ENCODE measurements around the gene FOXRED2.
"Not testable (repeated sequence)": the region's sequence is repeated elsewhere in the genome, so short reads cannot be mapped to it uniquely, and the experiment has no call there.

Gene FOXRED2

DNA sequence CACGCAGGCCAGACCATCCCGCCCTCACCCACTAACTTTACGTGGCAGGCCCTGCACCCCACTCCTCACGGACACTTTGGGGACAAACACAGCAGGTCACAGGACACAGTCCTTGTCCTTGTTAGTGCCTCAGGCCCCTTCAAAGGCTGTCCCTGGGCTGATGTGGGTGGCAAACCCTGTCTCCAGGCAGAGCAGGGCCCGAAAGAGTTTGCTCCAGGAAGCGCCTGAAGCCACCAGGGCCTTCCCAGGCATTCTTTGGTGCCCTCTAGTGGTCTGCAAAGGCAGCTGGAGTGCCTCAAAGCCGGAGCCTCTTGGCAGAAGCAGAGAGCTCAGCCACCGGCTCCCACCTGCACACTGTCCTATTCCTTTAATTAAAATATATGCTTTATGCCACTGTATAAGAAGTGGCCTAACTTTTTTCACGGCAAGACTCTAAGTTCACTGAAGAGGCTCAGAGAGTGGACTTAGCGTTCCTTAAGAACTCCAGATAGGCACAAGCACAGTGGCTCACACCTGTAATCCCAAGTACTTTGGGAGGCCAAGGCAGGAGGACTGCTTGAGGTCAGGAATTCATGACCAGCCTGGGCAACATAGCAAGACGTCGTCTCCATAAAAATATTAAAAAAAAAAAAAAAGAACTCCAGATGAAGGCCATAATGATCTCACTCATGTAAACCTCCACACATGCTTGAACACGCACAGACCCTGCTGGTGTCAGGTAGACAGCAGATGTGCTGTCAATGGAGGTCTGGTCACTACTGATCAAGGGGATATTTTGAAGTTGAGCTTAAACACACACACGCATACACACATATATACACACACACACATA lies 36.5 kb downstream of the FOXRED2 start:
- peak; percentile 67 to 74 for DNase-seq (ENCODE audit: low read depth in 2 of 2)

DNA sequence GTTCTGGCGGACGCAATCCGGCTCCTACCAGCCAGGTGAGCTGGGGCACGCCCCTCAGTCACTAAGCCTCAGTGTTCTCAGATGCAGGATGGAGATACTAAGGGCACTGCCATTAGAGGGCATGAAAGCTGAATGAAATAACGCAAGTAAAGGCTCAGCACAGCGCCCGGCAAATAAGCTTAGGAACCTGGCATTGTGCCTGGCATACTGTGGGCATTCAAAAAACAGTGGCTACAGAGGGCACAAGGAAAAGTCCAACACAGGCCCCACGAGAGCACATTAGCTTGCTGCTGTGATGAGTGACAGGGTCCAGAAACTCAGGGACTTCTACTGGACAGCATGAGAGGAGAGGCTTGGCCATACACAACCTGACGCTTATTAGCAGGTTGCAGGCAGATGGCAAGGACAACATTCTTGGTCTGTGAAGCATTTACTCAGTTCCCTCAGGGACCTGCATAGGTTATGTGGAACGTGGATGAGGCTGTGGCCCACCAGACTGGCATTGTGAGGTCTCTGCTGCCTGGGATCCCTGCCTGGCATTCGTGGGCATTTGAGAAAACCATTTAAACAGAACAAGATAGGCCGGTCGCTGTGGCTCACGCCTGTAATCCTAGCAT lies 37.6 kb downstream of the FOXRED2 start:
- no peak for DNase-seq (ENCODE audit: low read depth in 2 of 2)

DNA sequence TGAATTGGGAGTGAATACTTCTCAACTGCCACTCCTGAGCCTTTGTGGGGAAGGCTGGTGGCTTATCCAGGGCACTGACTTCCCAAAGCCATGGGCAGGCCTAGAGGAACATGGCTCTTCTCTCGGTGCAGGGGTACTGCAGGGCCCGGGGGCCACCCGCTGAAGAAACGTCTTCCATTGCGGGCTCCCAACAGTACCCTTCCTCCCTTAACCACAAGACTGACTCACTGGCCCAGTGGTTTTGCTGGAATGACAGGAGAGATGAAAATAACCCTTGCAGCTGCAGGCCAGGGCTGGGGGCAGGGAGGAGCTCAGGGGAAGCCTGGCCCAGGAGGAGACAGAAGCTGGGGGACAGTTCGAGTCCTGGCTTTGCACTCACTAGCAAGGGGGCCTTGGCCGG lies 38.9 kb downstream of the FOXRED2 start:
- DNase-seq (ENCODE audit: low read depth in 2 of 2) = no peak

DNA sequence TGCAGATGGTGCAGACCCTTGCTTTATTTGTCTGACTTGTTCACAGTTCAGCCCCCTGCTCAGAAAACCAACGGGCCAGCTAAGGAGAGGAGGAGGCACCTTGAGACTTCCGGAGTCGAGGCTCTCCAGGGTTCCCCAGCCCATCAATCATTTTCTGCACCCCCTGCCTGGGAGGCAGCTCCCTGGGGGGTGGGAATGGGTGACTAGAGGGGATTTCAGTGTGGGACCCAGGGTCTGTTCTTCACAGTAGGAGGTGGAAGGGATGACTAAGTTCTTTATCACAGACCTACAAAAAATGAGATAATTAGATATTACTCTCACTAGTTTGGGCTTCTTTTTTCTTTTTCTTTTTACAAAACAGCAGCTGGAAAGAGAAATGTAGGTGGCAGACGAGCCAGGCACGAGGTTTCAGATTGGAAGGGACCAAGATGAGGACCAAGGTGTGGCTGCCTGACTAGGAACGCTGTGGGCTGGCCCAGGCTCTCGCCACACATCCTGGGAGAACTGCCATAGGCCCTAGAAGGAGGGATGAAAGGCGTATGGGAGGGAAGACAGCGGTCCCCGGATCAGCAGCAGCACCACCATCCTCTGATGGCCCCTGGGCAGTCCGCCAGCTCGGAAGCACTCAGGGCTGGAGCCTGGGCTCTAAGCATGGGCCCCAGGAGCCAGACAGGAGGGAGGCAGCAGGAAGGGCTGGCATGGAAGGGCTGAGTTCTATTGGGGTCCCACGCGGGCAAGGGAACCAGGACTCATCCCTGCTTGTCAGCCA lies 39.6 kb downstream of the FOXRED2 start:
- no peak for DNase-seq (ENCODE audit: low read depth in 2 of 2)

DNA sequence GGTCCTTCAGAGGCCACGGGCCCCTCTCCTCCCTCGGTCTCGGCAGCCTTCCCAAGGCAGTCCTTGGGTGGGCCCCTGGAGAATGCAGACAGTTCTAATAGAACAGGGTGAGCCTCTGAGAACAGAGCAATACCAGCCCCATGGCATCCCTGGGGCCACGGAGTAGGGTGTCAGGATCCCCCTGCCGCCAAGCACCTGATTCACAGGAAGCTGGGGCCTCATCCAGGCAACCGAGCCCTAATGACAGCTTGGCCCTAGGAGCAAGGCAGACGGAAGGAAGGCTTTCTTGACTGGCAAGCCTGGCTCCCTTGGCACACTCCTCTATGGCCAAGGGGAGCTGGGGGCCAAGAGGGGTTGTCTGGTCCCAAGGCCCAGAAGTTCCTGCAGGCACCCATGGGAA lies 40.6 kb downstream of the FOXRED2 start:
- DNase-seq (ENCODE audit: low read depth in 2 of 2) = no peak

DNA sequence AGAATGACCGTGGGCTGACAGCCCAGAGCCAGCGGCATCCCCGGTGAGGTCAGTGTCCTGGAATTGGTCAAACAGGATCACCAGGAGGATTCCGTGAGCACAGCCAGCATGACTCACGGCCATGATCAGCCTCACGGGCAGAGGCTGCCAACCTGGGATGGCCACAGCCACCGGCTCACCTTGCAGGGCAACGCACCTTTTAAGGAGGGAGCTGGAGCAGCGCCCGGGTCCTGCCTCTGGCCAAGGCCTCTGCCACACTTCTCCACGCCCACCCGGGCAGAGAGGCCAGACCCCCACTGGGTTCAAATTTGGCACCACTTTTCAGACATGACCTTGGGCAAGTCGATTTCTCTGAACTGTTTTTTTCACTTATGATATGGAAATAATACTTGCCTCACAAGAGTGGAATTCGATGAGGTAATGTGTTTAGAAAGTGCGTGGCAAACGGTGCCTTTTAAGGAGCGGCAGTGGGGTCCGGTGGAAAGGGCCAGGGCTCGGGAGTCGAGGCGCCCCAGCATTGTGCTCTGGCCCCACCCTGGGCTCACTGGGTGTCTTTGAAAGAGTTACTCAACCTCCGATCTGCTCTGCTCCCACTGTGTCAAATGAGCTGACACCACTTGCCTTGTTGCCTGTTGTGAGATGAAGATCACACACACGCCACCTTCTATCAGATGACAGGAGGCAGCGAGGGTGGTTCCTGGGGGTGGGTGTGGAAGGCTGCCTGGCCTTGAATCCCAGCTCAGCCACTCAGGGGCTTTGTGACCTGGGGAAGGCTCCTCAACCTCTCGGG lies 41.4 kb downstream of the FOXRED2 start:
- no peak for DNase-seq (ENCODE audit: low read depth in 2 of 2)

DNA sequence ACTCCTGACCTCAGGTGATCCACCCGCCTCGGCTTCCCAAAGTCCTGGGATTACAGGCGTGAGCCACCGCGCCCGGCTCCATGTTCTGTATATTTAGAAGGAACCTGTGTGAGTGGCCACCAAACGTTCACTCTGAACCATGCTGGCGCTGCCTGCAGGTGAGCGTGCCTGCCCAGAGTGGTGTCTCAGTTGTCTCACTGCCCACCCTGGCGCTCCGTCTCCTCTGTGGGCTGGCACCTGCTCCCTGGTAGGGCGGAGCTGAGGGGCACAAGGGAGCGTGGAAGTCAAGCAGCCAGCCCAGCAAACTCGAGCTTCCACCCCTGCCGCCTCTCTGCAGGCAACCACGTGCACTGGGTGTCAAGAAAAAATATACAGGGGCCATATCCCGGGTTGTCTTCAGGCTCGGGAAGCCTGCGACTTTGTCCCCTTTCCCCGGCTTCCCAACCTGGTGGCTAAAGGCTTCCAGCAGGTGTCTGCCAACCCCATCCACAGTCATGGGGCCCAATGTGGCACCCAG lies 42.1 kb downstream of the FOXRED2 start:
- DNase-seq (ENCODE audit: low read depth in 2 of 2) = no peak

DNA sequence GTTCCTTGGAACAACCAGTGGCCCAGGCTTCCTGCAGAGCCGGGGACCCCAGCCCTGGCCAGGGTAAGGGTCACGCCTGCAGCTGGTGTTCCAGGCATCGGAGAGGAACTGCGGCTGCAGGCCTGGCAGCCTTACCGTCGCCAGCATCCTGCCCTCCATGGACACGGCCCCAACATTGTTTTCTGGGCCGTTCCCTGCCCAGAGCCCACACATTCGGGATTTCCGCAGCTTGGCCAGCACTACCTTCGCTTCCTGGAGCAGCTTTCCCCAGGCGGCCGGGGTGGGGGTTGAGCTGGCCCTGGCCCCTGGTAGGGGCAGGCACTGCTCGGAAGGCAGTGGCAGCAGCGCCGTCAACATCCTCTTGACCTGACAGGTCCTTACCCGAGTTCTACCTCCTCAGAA lies 43.1 kb downstream of the FOXRED2 start:
- DNase-seq (ENCODE audit: low read depth in 2 of 2) = no peak

DNA sequence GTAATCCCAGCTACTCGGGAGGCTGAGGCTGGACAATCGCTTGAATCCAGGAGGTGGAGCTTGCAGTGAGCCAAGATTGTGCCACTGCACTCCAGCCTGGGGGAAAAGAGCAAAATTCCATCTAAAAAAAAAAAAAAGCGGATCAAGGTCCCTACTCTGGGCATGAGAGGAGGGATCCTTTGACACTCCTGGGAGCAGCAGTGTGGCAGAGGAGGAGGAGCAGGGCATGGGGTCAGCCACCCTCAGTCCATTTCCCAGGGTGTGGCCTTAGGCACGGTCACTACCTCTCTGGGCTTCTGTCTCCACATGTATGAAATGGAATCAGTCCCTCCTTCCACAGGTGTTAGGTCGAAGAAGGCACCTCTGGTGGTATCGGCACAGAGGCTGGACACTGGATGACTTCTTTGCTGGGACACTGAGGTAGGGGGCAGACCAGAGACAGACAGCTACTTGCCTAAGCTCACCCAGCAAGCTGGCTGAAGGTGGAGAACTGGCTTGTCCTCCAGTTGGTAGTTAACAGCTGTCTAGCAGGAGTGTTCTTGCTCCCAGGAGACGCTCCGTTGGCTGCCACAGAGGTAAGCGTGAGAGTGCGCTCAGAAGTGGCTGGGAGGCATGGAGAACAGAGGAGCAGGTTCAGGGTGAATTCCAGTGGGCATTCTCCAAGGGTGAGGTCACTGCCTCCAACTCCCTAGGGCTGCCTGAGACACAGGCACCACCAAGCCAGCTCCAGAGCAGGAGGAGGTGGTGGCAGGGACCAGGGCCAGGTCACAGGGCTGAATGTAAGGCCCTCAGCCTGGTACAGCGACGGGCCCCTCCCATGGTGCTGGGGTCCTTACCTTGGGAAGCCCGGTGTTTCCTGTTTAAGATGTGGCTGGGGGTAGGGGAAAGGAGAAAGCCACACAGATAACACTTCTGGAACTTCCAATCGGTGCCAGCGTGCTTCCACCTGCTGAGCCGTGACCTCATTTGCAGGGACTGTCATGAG lies 44.9 kb downstream of the FOXRED2 start:
- no peak for DNase-seq (ENCODE audit: low read depth in 2 of 2)

DNA sequence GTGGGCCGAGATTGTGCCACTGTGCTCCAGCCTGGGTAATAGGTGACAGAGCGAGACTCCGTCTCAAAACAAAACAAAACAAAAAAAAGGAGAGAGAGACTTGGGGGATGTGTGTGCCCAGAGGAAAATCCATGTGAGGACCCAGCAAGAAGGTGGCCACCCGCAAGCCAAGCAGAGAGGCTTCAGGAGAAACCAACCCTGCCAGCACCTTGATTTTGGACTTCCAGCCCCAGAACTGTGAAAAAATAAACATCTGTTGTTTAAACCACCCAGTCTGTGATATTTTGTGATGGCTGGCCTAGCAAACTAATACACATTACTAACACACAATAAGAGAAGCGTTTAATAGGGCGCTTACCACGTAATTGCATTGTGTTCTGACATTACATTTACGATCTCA lies 46.6 kb downstream of the FOXRED2 start:
- no peak for DNase-seq (ENCODE audit: low read depth in 2 of 2)

DNA sequence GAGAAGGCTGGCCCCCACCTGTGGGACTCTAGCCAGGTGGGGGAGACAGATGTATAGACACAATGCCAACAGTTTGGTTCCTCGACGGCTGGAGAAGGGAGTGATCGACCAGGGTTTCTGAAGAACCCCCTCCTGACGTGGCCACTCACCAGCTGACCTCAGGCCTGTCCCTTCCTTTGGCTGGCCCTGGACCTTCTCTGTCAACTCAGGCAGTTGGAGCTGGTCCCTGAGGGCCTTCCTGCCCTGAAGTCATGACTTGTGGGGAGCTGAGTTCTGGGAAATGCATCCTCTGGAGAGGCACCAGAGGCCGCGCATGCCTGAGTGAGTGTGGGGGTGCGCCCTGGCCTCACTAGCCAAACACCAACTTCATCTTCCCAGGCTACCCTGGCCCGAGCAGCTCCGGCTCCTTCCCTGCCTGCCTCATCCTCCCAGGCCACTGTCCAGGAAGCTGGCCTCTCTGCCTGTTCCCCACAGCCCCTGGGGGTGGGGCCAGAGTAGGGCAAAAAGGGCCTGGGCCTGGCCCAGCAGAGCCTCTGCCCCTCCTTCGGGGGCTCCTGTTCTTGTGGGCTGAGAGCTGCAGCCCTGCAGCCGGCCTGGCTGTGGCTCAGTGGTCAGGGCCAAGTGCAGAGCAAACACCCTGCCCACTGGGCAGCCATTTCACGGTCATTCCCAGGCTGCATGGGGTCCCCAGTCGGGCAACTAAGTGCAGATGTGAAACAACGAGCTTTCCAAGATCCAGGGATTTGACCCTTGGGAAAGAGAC lies 49.0 kb downstream of the FOXRED2 start:
- no peak for DNase-seq (ENCODE audit: low read depth in 2 of 2)

DNA sequence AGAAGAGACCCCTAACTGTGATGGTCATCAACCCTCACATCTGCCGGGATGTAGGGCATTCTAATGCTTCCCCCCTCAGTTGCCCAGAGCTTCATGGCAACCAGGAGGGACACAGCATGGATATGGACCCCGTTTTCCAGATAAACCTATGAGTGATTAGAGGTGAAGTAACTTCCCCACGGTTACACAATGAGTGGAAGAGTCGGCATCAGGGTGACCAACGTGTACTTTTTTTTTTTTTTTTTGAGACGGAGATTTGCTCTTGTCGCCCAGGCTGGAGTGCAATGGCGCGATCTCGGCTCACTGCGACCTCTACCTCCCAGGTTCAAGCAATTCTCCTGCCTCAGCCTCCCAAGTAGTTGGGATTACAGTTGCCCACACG lies 50.4 kb downstream of the FOXRED2 start:
- no peak for DNase-seq (ENCODE audit: low read depth in 2 of 2)

DNA sequence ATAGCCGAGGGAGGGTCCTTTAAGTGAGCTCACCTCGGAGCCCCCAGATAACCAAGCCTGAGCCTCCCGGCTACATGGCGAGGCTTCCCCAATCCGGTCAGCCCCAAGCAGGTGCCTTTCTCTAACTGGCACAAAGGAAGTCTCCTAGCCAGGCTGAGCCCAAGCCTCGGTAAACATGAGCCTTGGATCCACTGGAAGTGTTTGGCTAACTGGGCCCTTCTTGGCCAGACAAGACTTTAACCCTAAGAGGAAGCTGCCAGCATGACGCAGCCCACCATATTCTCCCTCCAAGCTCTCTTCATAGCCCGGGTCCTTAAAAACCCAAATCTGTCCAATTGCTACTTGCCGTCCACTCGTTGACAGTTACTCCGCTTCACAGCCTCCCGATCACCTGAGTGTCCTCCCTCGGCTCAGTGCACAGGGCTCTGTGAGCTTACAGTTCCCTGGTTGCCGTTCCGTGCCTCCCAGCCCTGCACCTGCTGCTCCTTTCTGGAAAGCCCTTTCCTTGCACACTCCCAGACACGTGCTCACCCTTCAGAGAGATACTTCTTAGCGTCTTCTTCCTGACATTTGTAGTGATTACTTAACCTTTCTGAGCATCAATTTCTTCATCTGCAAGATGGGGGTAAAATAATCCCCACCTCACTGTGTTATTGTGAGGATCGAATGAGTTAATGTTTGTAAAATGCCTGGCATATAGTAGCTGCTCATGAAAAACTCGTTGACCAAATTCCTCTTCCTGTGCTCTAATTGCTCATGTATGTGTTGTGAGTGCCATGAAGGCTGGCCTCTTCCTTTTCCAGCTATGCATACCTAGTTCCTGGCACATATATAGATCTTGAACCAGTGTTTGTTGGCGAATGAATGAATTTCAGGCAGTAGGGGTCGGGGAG lies 51.0 kb downstream of the FOXRED2 start:
- no peak for DNase-seq (ENCODE audit: low read depth in 2 of 2)

DNA sequence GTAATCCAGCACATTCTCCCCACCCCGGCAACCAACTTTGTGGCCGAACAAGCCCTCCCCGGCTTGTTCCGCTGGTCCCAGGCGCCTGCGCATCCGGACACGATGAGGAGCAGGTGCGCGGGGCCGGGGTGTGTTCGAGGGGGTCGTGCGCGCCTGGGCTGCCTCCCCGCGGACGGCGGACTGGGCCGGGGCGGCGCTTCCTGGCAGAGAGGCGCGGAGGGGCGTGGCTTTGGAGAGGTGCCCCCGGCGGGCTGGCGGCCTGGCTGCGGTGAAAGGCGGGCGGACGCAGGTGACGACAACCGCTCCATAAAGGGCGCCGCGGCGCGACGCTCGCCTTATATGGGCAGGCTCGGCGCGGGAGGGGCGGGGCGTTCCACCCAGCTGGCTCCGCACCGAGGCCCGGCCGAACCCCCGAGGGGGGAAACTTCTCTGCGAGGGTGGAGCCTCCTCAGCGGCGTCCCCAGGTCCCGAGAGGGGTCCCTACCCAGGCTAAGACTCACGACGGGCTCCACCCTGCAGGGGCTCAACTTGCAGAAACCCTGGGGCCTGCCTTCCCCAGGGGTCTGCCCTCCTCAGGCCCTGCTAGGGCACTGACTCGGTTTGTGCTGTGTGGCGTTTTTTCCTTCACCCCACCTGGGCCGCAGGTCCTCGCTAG lies 51.8 kb downstream of the FOXRED2 start:
- DNase-seq (ENCODE audit: low read depth in 2 of 2) = peak; percentile 88 to 92

DNA sequence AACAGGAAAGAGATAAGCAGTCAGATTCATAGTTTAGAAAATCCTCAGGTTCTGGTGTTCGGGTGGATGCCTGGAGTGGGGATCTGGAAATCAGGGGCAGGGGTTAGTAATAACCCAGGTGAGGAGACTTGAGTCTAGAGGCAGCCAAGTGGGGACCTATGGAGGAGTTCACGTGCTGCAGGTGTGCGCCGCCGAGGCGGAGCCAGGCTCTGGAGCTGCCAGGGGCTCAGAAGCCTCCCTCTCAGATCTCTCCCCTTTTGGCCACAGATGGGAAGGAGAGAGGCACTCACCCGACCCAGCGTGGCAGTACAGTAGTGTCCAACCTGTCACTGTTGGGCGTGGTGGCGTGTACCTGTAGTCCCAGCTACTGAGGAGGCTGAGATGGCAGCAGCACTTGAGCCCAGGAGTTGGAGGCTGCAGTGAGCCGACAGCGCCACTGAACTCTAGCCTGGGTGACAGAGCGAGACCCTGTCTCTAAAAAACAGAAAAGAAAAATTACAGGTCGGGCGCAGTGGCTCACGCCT lies 52.9 kb downstream of the FOXRED2 start:
- DNase-seq (ENCODE audit: low read depth in 2 of 2) = no peak

DNA sequence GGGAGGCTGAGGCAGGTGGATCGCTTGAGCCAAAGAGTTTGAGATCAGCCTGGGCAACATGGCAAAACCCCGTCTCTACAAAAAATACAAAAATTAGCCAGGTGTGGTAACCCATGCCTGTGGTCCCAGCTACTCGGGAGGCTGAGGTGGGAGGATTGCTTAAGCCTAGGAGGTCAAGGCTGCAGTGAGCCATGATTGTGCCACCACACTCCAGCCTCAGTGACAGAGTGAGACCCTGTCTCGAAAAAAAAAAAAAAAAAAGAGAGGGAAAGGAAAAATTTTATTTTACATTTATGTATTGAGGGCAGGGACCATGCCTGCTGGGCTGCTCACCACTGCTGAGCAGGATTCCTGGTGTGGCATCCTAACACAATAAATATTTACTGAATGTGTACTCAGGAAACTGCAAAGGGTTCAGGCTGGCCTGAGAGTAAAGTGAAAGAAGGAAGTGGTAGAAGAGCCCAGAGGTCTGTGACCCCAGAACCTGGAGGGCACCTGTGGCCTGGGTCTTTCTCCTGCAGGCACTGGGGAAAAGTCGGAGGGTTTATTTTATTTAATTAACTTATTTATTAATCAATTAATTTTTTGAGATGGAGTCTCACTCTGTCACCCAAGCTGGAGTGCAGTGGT lies 53.7 kb downstream of the FOXRED2 start:
- not testable (repeated sequence) for DNase-seq (ENCODE audit: low read depth in 2 of 2)

DNA sequence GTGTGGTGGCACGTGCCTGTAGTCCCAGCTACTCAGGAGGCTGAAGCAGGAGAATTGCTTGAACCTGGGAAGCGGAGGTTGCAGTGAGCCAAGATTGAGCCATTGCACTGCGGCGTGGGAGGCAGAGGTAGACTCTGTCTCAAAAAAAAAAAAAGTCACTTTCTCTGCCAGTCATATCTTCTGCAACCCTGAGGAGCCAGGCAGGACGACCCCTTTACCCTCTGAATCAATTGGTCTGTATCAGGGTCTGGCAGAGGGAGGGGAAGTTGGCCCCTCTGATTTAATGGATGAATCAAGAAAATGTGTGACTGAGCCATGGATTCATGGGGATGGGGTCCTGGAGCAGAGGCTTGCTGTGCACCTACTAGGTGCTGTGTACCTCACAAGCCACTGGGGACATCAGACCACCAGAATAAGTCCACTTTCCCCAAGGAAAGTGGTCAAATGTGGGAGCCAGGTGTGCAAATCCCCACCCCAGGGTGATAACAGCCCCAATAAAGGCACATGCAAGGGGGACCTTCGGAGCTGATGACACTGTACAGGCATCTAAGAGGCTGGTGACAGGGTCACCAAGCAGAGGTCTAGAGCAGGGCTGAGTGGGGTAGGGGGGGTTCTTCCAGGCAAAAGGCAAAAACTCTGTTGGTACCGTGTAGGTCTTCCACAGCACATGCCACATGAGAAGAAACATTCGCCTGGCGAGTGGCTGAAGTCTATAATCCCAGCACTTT lies 54.4 kb downstream of the FOXRED2 start:
- DNase-seq (ENCODE audit: low read depth in 2 of 2) = no peak

All from activated CD8-positive, alpha-beta memory T cell treated with anti-CD3 and anti-CD28 coated beads for 4 hours (primary cell).